ENCODE results near the gene ZNF394.

GRCh38 chr7:99468336-99468918 lies 31.7 kb downstream of the ZNF394 start:
- no peak for TF ChIP-seq CTCF (IDR thresholded peaks at IDR 0.05; ENCODE audit: insufficient read depth, low read length, poor library complexity, severe bottlenecking)
- no peak for TF ChIP-seq EZH2phosphoT487 (conservative IDR thresholded peaks at IDR 0.05; ENCODE audit: low read length)

Measured in SU-DHL-6 (cell line).